ENCODE results near the gene RASAL1.

The RASAL1 gene

GRCh38 chr12:113114447-113115178 lies 20.9 kb downstream of the RASAL1 start:
- DNase-seq (ENCODE audit: low read depth) = no peak

- no peak for DNase-seq (ENCODE audit: low read depth)
These were observed 22.2 kb downstream of the RASAL1 start for GRCh38 chr12:113113397-113113796.

GRCh38 chr12:113112043-113112899 lies 23.3 kb downstream of the RASAL1 start:
- DNase-seq (ENCODE audit: low read depth) = no peak

- no peak for DNase-seq (ENCODE audit: low read depth)
These were observed 24.3 kb downstream of the RASAL1 start for GRCh38 chr12:113111247-113111646.

- DNase-seq (ENCODE audit: low read depth) = no peak
These were observed 25.5 kb downstream of the RASAL1 start for GRCh38 chr12:113109872-113110599.

- DNase-seq (ENCODE audit: low read depth) = no peak
These were observed 26.2 kb downstream of the RASAL1 start for GRCh38 chr12:113109360-113109759.

GRCh38 chr12:113108308-113108707 lies 27.3 kb downstream of the RASAL1 start:
- no peak for DNase-seq (ENCODE audit: low read depth)

GRCh38 chr12:113106361-113106760 lies 29.2 kb downstream of the RASAL1 start:
- no peak for DNase-seq (ENCODE audit: low read depth)

GRCh38 chr12:113105606-113106271 lies 29.8 kb downstream of the RASAL1 start:
- DNase-seq (ENCODE audit: low read depth) = no peak

GRCh38 chr12:113104953-113105510 lies 30.5 kb downstream of the RASAL1 start:
- no peak for DNase-seq (ENCODE audit: low read depth)

- DNase-seq (ENCODE audit: low read depth) = no peak
These were observed 31.7 kb downstream of the RASAL1 start for GRCh38 chr12:113103756-113104450.

GRCh38 chr12:113102811-113103210 lies 32.8 kb downstream of the RASAL1 start:
- no peak for DNase-seq (ENCODE audit: low read depth)

- no peak for DNase-seq (ENCODE audit: low read depth)
These were observed 33.8 kb downstream of the RASAL1 start for GRCh38 chr12:113101751-113102150.

GRCh38 chr12:113099764-113100163 lies 35.8 kb downstream of the RASAL1 start:
- DNase-seq (ENCODE audit: low read depth) = no peak

GRCh38 chr12:113099364-113099763 lies 36.2 kb downstream of the RASAL1 start:
- no peak for DNase-seq (ENCODE audit: low read depth)

GRCh38 chr12:113098441-113099028 lies 37.0 kb downstream of the RASAL1 start:
- peak; percentile 84 for DNase-seq (ENCODE audit: low read depth)

GRCh38 chr12:113097716-113098440 lies 37.7 kb downstream of the RASAL1 start:
- DNase-seq (ENCODE audit: low read depth) = peak; percentile 16

- no peak for DNase-seq (ENCODE audit: low read depth)
These were observed 38.7 kb downstream of the RASAL1 start for GRCh38 chr12:113096675-113097461.

GRCh38 chr12:113095405-113095804 lies 40.2 kb downstream of the RASAL1 start:
- DNase-seq (ENCODE audit: low read depth) = no peak

All from iris pigment epithelial cell (primary cell).